Kidney (tissue), 14 donors: ENCODE results near the gene CDK5RAP2. TPM values are rescaled to one million over a fixed set of nuclear protein-coding genes. Genes with fewer than 3 reads are reported as not detected.

ENCODE experiments used
- DNase-seq, 5 donors: peaks; one replicate each; pipeline ENCODE4 v3.0.0-alpha.2; 2013 to 2020
- FAIRE-seq: peaks from 2 replicates; lab custom pipeline; 2012; peaks lifted over from hg19 to GRCh38; lab: Jason Lieb, UNC
- H3K27ac ChIP-seq, 2 donors: one replicate each; pipeline ENCODE4 v1.7.0; 2013; ENCODE audit warnings: low read depth in 2 of 2, low read length in 2 of 2, inconsistent platforms in 1 of 2
- H3K27me3 ChIP-seq: one replicate; pipeline ENCODE4 v1.7.1; 2013; ENCODE audit warnings: low read length, inconsistent platforms; ENCODE audit not compliant: control insufficient read depth, insufficient read depth
- H3K36me3 ChIP-seq, 3 donors: one replicate each; pipeline versions ENCODE4 v1.7.0 to v1.7.1; 2013; ENCODE audit warnings: low read length in 3 of 3, control low read depth in 1 of 3, inconsistent platforms in 1 of 3; ENCODE audit not compliant: insufficient read depth in 3 of 3, control insufficient read depth in 2 of 3
- H3K4me1 ChIP-seq, 3 donors: one replicate each; pipeline versions ENCODE4 v1.7.0 to v1.7.1; 2013; ENCODE audit warnings: low read length in 3 of 3, inconsistent platforms in 1 of 3, low read depth in 1 of 3; ENCODE audit not compliant: control insufficient read depth in 2 of 3, insufficient read depth in 2 of 3
- H3K4me3 ChIP-seq, 3 donors: one replicate each; pipeline versions ENCODE4 v1.7.0 to v1.8.1; 2013; ENCODE audit warnings: low read length in 3 of 3, control low read depth in 1 of 3, inconsistent platforms in 1 of 3
- H3K9ac ChIP-seq, 3 donors: one replicate each; pipeline versions ENCODE4 v1.7.0 to v1.7.1; 2013; ENCODE audit warnings: low read length in 3 of 3, control low read depth in 1 of 3, inconsistent platforms in 1 of 3
- H3K9me3 ChIP-seq, 3 donors: one replicate each; pipeline versions ENCODE4 v1.7.0 to v1.7.1; 2013; ENCODE audit warnings: low read length in 3 of 3, control low read depth in 1 of 3, inconsistent platforms in 1 of 3; ENCODE audit not compliant: control insufficient read depth in 2 of 3, insufficient read depth in 1 of 3
- CTCF ChIP-seq: IDR thresholded peaks from 3 replicates; pipeline ENCODE4 v1.5.1; 2012; ENCODE audit warnings: mild to moderate bottlenecking, moderate library complexity, borderline replicate concordance; ENCODE audit not compliant: insufficient read depth; ENCODE audit errors: extremely low read depth
- intact Hi-C: fragments of 100-400 bp; cut with DNase I; formaldehyde crosslinking; loops from one replicate; pipeline ENCODE4 v1.11.1; 2022
- polyA plus RNA-seq: library from polyadenylated mRNA; stranded (reverse); fragments of 350-450 nt; fragmentation: Illumina TruSeq; extraction: RNeasy Lipid Tissue Mini Kit (QIAGEN cat#74804); gene quantifications from one replicate; pipeline ENCODE4 v1.2.3, GENCODE V29; 2014; ENCODE audit warnings: low read depth, low replicate concordance; ENCODE audit not compliant: insufficient read depth
- total RNA-seq: library from RNA; stranded (reverse); fragmentation: NEBNext Ultra II Directional; extraction: Animal tissue kit (Norgen Biotek cat#: 25700); gene quantifications from one replicate; pipeline ENCODE4 v1.2.1, GENCODE V29; 2021
- donor health status: control.
- donor health status: control.
- donor health status: control.
- donor health status: control.
- donor health status: control.
- donor health status: DM: yes; HTN: yes; CAD: no.
- donor health status: Normal renal cell carcinoma (clear cell type).

The CDK5RAP2 gene
- total and polyA plus RNA-seq, 2 donors from 2014 or later, result 20.9 to 35.3 TPM

GRCh38 chr9:120490888-120491595 lies 88.9 kb downstream of the CDK5RAP2 start:
- no peak for TF ChIP-seq CTCF
- Histone ChIP-seq H3K4me1 (no peaks in the 10 kb centered on the region), H3K4me3 (no peak overlapping the region), H3K9ac (no peak overlapping the region), H3K9me3 (no peaks in the 10 kb centered on the region), H3K27ac (no peak overlapping the region), H3K36me3 (peaks cover 5 to 8% (median 6%) of the 10 kb centered on the region in 3 donors), H3K27me3 (no peaks in the 10 kb centered on the region)
- FAIRE-seq (no peak), DNase-seq (no peak)
- intact Hi-C loops, result no loop called here

- H3K4me3 ChIP-seq, result no peak overlapping the region
- no peak for TF ChIP-seq CTCF
- no peak for DNase-seq
Observed at GRCh38 chr9:120486835-120487234, 93.1 kb downstream of the CDK5RAP2 start.

GRCh38 chr9:120486347-120486746 lies 93.6 kb downstream of the CDK5RAP2 start:
- intact Hi-C loops, result no loop called here
- FAIRE-seq (no peak), DNase-seq (no peak)
- no peaks in the 10 kb centered on the region for H3K4me1 ChIP-seq
- peaks cover 5 to 17% (median 6%) of the 10 kb centered on the region in 3 donors for H3K36me3 ChIP-seq
- no peak overlapping the region for H3K27ac ChIP-seq
- no peak for TF ChIP-seq CTCF
- no peak overlapping the region for H3K9ac ChIP-seq
- H3K9me3 ChIP-seq, result no peaks in the 10 kb centered on the region
- H3K27me3 ChIP-seq, result no peaks in the 10 kb centered on the region
- H3K4me3 ChIP-seq, result no peak overlapping the region

More at GRCh38 chr9:120486835-120487234, 93.1 kb downstream of the CDK5RAP2 start:
- intact Hi-C loops, result no loop called here
- Histone ChIP-seq H3K9ac (no peak overlapping the region), H3K36me3 (peaks cover 5 to 17% (median 6%) of the 10 kb centered on the region in 3 donors), H3K4me1 (no peaks in the 10 kb centered on the region), H3K27ac (no peak overlapping the region), H3K27me3 (no peaks in the 10 kb centered on the region), H3K9me3 (no peaks in the 10 kb centered on the region)
- no peak for FAIRE-seq
